Measurements from ENCODE around the gene VN1R5.
A peak's percentile ranks its signal among the peaks of the same experiment; 100 is the strongest.
"Not testable (repeated sequence)": the region's sequence is repeated elsewhere in the genome, so short reads cannot be mapped to it uniquely, and the experiment has no call there.

The VN1R5 gene

DNA sequence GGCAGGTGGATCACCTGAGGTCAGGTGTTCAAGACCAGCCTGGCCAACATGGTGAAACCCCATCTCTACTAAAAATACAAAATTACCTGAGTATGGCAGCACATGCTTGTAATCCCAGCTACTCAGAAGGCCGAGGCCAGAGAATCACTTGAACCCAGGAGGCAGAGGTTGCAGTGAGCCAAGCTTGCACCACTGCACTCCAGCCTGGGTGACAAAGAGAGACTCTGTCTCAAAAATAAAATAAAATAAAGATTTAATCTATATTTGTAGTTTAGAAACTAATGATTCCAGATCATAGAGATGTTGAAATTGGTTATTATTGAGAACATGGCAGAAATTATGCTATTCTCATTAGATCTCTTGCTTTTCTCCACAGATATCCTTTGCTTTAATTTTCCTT, at the start of gene VN1R5:
Gene VN1R5 (plus strand): TSS at position 301 of the 400 bp plus-strand sequence.
- DNase-seq: not testable (repeated sequence)

DNA sequence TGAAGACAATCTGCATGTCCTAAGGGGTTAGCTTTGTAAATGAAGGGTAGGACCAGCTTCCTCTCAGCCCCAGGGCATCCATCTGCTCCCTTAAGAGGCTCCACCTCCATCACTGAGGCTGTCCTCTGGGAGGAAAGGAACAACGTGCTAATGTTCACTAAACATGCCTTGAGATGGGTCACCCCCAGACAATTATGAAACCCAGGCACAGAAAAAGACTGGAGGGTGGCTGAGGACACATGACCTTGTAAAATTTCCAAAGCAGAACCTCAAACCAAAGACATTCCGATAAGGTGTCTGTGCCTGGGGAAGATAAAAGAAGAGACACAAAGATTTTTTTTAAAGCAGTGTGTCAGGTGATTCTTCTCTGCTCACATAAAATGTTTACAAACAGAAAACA, 46.5 kb upstream of the VN1R5 start:
- DNase-seq: no peak

DNA sequence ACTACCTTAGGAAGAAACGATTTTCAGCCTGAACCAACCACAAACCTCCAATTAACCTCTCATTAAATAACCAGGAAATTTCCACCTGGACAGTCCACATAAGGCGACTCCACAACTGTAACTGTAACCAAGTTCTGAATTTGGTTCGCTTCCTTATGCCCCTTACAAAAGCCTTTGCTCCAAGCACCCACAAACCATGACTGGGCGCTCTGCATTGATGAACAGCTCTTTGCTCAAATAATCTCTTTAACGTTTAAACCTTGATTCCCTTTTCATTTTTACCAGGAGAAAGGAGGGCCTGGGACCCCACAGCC, 45.9 kb upstream of the VN1R5 start:
- DNase-seq: no peak

DNA sequence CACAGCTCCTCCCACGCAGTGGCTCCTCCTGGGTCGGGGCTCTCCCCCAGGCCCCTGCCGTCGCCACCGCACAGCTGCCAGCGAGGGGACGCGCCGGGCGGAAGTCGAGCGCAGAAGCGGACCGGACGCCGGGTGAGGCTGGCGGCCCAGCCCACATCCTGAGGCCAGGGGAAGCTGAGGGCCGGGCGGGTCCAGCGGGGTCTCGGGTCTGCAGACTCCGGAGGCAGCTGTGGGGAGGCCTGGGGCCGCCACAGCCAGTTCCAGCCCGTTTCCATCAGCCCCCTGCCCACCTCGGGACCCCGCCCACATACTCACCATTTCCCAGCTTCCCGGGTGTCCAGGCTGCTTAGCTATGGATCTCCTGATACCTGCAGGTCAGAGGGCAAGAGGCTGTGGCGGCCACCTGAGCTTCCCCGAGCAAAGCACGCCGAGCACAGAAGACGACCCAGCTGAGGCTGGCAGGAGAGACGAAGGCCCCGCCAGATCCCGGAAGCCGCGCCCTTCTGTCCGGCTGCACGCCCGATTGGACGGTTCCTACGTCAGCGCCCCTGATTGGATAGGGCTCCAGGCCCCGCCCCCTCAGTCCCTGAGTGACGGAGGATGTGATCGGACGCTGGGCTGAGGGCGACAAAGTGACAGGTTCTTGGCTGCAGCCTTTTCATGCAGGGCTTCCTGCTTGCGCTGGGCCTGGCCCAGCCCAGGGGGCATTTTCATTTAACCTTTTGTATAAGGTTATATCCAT, 45.3 kb upstream of the VN1R5 start:
- peak; percentile 95 for DNase-seq

DNA sequence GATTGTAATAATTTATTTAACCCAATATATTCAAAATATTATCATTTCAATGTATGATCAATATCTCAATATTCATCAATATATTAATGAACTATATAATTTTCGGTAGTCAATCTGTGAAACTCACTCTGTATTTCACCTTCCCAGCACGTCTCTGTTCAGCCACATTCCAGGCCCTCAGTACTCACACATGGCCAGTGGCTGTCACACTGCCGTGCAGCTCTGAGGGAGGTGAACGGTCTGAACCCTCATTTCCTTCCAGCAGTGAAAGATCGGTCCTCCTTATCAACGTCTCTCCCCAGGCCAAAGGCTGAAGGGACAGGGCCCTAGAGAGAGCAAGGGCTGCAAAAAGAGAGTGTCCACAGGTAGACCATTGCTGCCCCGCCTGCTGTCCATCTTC, 44.5 kb upstream of the VN1R5 start:
- no peak for DNase-seq

DNA sequence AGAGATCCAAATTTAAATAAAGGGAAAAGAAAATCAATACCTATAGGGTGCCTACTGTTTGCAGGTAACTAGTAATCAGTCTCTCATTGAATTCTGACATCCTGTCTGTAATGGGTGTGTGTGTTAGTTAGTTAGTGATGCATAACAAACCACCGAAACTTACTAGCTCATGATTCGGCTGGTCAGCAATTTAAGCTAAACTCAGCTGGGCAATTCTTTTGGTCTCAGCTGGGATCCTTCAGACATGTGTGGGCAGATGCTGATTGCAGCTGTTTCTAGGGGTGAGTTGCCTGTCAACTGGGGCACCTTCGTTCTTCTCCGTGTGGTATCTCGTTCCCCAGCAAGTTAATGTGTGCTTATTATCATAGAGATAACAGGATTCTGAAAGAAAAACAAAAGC, 43.9 kb upstream of the VN1R5 start:
- DNase-seq: no peak

DNA sequence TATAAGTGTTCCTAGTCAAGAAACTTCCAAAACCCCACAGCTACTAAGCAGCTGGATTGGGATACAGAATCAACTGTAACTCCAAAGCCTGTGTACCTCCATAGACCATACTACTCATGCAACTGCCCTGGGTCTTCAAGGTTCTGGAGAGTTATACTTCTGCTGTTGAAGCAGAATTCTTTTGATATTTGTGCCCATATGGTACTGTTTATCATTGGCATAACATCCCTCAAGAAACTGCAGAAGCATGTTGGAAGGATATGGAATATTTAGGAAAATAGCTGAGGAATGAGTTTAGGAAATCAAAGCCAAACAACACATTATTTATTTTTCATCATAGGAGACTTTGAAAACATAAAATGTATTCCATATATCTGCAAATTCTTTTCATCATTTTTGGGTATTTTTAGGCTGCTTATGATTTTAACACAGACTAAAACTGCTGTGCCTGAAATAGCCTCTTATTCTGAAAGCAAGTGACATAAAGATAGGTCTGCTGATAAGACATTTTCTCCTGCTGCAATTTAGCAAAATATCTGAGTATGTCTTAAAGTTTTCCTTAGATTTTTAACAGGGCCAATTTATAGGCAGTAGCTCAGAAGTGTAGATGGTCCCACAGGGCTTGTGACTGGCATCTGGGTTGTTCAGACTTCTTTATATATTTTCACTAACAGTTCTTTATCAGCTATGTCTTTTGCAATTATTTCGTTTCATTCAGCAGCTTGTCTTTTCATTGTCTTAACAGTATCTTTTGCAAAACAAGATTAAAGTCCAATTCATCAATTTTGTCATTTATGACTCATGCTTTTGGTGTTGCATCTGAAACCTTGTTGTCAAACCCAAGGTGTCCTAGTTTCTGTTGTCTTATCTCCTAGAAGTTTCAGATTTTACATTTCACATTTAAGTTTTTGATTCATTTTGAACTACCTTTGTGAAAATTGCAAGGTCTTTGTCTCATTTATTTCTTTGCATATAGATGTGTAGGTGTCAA, 43.0 kb upstream of the VN1R5 start:
- no peak for DNase-seq

DNA sequence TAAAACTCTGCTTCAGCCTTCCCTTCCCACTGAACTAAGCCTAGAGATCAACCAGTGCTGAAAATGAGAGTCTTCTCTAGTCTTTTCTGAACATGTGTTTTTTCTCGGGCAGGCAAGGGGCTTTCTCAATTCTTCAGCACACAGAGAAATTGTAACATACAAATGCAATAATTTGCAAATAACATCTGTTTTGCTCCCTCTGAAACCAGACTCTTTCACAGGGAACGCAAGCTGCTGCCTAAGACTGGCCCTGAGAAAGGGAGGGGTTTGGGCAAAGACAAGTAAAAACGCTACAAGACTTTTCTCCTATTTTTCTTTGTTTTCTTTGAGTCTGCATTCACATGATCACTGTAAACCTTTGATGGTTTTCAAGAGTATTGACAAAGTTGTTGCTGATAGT, 39.6 kb upstream of the VN1R5 start:
- no peak for DNase-seq

DNA sequence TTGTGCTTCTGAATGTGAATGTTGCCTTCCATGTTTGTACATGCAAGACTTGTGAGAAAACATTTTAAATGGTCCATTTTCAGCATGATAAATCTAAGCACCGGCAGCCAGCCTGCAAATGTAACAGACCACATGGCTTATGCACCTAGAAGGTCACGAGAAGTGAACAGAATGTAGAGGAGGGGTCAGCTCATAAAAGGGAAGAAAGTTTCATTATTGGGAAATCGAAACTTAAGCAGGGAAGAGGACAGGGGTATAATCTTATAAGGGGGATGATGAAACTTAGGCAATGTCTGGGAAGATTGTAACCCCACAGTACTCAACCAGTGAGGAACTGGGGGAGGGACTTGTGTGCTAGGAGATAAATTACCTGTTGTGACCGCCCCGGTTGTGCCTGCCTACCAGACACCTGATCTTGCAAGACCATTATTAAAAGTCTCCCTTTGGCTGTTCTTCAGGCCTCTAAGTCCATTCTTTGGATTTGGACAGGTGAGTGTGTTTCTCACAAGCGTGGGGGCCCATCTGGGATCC, 37.7 kb upstream of the VN1R5 start:
- DNase-seq: no peak

DNA sequence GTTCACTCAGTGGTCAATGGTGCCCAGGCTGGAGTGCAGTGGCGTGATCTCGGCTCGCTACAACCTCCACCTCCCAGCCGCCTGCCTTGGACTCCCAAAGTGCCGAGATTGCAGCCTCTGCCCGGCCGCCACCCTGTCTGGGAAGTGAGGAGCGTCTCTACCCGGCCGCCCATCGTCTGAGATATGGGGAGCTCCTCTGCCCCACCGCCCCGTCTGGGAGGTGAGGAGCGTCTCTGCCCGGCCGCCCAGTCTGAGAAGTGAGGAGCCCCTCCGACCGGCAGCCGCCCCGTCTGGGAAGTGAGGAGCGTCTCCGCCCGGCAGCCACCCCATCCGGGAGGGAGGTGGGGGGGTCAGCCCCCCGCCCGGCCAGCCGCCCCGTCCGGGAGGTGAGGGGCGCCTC, 35.6 kb upstream of the VN1R5 start:
- not testable (repeated sequence) for DNase-seq

DNA sequence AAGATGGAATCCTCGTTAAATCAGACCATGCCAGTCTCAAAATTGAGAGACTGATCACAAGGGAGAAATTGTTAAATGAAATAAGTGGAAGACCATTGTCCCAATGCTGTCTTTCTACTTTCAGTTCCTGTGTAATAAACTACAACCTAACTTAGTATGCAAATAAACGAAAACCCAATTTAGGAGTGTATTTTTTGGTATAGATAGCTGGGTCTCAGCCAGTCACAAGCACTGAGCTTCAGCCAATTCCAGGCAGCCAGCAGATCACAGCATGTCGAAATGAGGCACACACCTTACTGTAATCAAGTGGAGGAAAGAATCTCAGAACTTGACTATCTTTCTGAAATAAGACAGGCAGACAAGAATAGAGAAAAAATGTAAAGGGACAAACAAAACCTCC, 33.0 kb upstream of the VN1R5 start:
- DNase-seq: no peak

DNA sequence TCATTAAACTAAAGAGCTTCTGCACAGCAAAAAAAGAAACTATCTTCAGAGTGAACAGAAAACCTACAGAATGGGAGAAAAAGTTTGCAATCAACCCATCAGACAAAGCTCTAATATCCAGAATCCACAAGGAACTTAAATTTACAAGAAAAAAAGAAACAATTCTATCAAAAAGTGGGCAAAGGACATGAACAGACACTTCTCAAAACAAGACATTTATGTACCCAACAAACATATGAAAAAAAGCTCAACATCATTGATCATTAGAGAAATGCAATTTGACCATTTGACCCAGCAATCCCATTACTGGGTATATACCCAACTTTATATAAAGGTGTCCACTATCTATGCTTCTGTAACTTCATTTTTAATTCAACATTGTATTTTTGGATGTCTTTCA, 31.1 kb upstream of the VN1R5 start:
- DNase-seq: no peak

DNA sequence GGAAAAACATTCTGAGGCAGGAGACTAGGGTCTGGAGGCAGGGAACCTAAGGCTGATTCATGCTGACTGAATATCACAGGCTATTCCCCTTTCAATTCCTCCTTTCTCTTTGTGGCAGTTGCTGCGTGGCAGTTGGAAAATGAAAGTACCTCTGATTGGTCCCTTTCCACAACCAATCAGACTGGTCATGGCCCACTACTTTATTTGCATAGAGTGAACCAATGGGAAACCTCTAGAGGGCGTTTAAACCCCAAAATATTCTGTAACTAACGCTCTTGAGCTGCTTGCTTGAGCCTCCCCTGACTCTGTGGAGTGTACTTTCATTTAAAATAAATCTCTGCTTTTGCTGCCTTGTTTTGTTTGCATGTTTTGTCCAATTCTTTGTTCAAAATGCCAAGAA, 27.7 kb upstream of the VN1R5 start:
- DNase-seq: no peak

DNA sequence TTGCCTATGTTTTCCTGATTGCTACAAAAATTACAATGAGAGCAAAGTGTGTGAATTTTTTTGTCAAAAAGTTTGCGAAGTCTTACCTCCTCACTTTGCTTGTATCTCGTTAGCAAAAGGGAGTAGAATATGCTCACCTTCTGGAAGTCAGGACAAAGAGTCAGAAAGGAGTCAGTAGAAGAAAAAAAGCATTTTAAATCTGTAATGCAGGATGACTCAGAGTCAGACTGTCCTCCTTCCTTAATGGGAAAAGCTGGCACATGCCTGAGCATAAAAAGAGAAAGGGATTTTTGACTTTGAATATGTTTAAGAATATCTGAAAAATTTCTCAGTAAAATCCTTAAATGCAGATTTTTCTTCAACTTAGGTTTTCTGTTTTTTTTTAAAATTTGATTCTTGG, 14.2 kb upstream of the VN1R5 start:
- no peak for DNase-seq

DNA sequence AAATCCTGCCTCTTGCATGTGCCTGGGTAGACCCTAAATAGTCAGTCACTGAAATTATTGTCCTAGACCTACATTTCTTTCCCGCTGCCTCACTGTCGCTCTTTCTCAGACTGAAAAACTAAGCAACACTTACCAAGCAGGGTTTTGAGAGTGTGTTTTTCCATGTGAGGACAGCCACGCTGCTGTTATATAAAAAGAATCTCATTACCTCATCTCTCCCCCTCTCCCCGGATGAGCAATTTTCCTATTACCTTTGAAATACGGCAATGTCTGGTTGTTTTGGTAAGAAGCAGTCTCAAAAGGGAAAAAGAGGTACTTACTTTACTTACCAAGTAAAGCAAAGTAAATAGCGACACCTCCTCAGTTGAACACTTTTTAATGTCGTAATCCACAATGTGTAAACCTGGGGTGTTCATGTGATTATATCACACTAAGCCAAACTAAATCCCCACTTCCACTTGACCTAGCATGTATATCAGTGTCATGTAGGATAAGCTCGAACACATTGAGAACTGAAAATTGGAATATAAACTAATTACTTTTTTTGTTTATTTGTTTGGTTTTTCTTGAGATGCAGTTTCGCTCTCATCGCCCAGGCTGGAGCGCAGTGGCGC, 12.2 kb upstream of the VN1R5 start:
- DNase-seq: no peak

DNA sequence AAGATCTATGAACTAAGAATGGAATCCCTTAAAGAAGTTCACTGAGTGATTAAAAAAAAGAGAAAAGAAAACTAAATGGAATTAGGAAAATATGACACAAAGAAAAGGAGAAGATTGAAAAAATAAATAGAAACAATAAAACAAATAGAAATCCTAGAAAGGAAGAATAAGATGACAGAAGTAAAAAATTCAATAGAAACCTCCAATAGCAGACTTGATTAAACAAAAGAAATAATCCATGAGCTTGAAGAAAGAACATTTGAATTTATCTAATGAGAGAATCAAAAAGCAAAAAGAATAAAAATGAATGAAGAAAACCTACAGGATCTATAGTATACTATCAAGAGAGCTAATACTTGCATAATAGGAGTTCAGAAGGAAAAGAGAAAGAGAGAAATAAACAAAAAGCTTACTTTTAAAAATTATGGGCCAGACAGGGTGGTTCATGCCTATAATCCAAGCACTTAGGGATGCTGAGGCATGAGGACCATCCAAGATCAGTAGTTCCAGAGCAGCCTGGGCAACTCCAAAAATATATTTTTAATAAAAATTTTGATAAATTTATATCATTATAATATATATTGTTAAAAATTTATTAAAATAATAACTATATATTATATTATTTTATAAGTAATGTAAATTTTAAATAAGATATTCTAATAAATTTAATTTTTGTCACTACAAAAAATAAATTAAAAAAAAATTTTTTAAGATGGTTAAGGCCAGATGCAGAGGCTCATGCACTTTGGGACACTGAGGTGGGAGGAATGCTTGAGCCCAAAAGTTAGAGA, 9.4 kb upstream of the VN1R5 start:
- no peak for DNase-seq

DNA sequence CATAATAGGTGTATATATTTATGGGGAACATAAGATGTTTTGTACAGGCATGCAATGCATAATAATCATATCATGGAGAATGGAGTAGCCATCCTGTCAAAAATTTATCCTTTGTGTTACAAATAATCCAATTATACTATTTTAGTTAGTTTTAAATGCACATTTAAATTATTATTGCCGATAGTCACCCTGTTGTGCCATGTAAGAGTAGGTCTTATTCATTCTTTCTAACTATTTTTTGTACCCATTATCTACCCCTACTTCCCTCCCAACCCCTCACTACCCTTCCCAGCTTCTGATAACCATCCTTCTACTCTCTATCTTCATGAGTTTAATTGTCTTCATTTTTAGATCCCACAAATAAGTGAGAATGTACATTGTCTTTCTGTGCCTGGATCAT, 8.3 kb upstream of the VN1R5 start:
- DNase-seq: no peak

DNA sequence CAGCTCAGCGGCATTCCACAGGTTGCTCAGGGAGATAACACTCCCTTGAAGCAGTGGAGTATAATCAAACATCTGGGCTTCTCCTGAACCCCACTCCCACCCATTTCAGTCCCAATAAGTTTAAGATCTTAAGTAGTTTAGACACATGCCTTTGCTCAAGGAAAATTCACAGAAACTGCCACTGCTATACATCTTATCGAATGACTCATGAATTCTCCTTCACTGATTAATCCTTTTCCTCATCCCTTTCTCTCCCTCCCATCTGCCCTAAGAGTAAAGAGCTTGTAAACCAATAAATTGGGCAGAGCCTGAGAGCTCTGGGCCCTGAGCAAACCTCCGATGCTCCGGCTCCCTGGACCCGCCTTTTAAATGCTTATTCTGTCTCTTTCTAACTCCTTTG, 10.2 kb downstream of the VN1R5 start:
- DNase-seq: no peak

DNA sequence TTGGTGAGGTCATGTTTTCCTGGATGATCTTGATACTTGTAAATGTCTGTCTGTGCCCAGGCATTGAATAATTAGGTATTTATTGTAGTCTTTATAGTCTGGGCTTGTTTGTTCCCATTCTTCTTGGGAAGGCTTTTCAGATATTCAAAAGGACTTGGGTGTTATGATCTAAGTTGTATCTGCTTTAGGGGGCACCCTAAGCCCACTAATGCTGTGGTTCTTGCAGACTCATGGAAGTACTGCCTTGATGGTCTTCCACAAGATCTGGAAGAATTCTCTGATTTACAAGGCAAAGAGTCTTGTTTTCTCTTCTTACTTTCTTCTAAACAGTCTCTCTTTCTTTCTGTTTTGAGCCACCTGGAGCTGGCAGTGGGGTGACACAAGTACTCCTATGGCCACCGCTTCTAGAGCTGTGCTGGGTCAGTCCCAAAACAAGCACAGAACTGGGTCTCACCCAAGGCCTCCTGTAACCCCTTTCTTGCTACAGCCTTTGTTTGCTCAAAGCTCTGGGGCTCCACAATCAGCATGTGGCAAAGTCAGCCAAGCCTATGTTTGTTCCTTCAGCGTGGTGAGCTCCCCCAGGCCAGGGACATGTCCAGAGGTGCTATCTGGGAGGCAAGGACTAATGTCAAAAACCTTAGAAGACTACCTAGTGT, 12.6 kb downstream of the VN1R5 start:
- DNase-seq: no peak

DNA sequence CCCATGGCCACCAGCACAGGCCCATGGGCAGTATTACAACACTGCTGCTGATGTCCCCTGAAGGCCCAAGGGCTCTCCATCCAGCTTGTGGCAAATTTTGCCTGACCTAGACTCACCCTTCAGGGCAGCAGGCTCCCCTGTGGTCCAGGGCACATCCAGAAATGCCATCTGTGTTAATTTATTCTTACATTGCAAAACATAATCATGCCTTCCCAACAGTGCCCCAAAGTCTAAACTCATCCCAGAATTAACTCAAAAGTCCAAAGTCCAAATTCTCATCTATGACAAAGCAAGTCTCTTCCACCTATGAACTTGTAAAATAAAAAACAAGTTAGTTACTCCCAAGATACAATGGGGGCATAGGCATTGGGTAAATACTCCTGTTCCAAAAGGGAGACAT, 13.3 kb downstream of the VN1R5 start:
- DNase-seq: no peak

DNA sequence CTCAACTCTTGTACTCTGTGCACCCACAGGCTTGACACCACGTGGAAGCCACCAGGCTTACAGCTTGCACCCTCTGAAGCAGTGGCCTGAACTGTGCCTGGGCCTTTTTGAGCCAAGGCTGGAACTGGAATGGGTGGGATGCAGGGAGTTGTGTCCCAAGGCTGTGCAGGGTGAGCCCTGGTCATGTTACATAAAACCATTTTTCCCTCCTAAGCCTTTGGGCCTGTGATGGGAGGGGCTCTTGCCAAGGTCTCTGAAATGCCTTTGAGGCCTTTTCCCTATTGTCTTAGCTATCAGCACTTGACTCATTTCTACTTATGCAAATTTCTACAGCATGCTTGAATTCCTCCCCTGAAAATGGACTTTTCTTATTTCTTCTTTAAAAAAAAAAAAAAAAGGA, 14.1 kb downstream of the VN1R5 start:
- DNase-seq: no peak

DNA sequence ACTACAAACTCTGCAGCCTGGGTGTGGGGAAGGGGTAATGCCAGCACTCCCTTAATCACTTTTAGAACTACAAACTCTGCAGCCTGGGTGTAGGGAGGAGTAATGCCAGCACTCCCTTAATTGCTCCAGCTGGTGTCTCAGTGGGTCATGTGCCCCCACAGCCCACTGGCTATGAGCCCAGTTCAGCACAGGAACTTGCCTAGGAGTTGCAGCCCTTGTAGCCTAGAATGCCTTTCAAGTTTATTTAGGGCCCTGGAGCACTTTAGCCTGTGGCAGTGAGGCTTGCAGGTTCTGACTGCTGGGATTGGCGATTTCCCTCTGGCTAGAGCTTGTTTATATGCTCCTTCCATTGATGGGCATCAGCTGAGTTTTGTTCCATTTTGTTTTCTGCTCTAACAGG, 17.1 kb downstream of the VN1R5 start:
- no peak for DNase-seq

Data from retina (tissue), 1 donor.